HL-60/S4 (cell line): ENCODE results near the gene TEX29.

Experiments used
- in situ Hi-C: fragments of 300-500 bp; cut with MboI; formaldehyde crosslinking; loops from 2 replicates; pipeline ENCODE4 v1.14.3; 2022; ENCODE audit warnings: low sequenced_read_pairs

TEX29 gene

GRCh38 chr13:111289251-111289650 is 31.2 kb upstream of the TEX29 start:
- in situ Hi-C loops, result no loop called here

- in situ Hi-C loops, result no loop called here
Measured at GRCh38 chr13:111291908-111292307, 28.5 kb upstream of the TEX29 start.

GRCh38 chr13:111292710-111293485 is 27.5 kb upstream of the TEX29 start:
- in situ Hi-C loops, result no loop called here

- in situ Hi-C loops, result no loop called here
Measured at GRCh38 chr13:111295886-111296285, 24.6 kb upstream of the TEX29 start.

- in situ Hi-C loops, result no loop called here
Measured at GRCh38 chr13:111296417-111296816, 24.0 kb upstream of the TEX29 start.

GRCh38 chr13:111298214-111298975 is 22.0 kb upstream of the TEX29 start:
- in situ Hi-C loops, result no loop called here

GRCh38 chr13:111302045-111302726 is 18.3 kb upstream of the TEX29 start:
- in situ Hi-C loops, result no loop called here

GRCh38 chr13:111303559-111303958 is 16.9 kb upstream of the TEX29 start:
- in situ Hi-C loops, result no loop called here

GRCh38 chr13:111304041-111304544 is 16.3 kb upstream of the TEX29 start:
- in situ Hi-C loops, result no loop called here

- in situ Hi-C loops, result no loop called here
Measured at GRCh38 chr13:111304603-111305289, 15.7 kb upstream of the TEX29 start.

GRCh38 chr13:111312944-111313590 is 7.4 kb upstream of the TEX29 start:
- in situ Hi-C loops, result no loop called here

- in situ Hi-C loops, result no loop called here
Measured at GRCh38 chr13:111313911-111314425, 6.5 kb upstream of the TEX29 start.

GRCh38 chr13:111314852-111315251 is 5.6 kb upstream of the TEX29 start:
- in situ Hi-C loops, result no loop called here

- in situ Hi-C loops, result no loop called here
Measured at GRCh38 chr13:111315347-111315995, 5.0 kb upstream of the TEX29 start.

- in situ Hi-C loops, result no loop called here
Measured at GRCh38 chr13:111316161-111316730, 4.2 kb upstream of the TEX29 start.

GRCh38 chr13:111317042-111317550 is 3.3 kb upstream of the TEX29 start:
- in situ Hi-C loops, result no loop called here

- in situ Hi-C loops, result no loop called here
Measured at GRCh38 chr13:111317571-111318345, 2.7 kb upstream of the TEX29 start.

- in situ Hi-C loops, result no loop called here
Measured at GRCh38 chr13:111318386-111318785, 2.1 kb upstream of the TEX29 start.
